Lower lobe of right lung (tissue), 2 donors: Measurements from ENCODE around the gene MEGF11. TPM values are rescaled to one million over a fixed set of nuclear protein-coding genes. Genes with fewer than 3 reads are reported as not detected.
A peak's percentile ranks its signal among the peaks of the same experiment; 100 is the strongest.

ENCODE experiments used
- ATAC-seq, 2 donors: fragments of 200-7000 bp; cut with Tn5 transposase; one replicate each; pipeline ENCODE4 v1.9.1; 2020 to 2022; ENCODE audit warnings: mild to moderate bottlenecking in 2 of 2, moderate library complexity in 2 of 2
- DNase-seq: peaks from one replicate; pipeline ENCODE4 v3.0.0-alpha.2; 2020
- H3K27ac ChIP-seq: fragments of 200-600 bp; one replicate; pipeline ENCODE4 v1.8.0; 2022
- H3K27me3 ChIP-seq: fragments of 200-600 bp; one replicate; pipeline ENCODE4 v1.8.0; 2022; ENCODE audit warnings: low read depth
- H3K36me3 ChIP-seq: fragments of 200-600 bp; one replicate; pipeline ENCODE4 v1.8.0; 2022; ENCODE audit warnings: mild to moderate bottlenecking
- H3K4me1 ChIP-seq: fragments of 200-600 bp; one replicate; pipeline ENCODE4 v1.8.0; 2022
- H3K4me3 ChIP-seq: fragments of 200-600 bp; one replicate; pipeline ENCODE4 v1.8.0; 2022; ENCODE audit warnings: mild to moderate bottlenecking
- H3K9me3 ChIP-seq: fragments of 200-600 bp; one replicate; pipeline ENCODE4 v1.8.0; 2022
- CTCF ChIP-seq: fragments of 200-600 bp; IDR thresholded peaks from one replicate; pipeline ENCODE4 v1.8.0; 2022; ENCODE audit warnings: antibody characterized with exemption, mild to moderate bottlenecking
- intact Hi-C: fragments of 100-400 bp; cut with DNase I; formaldehyde crosslinking; loops from one replicate; pipeline ENCODE4 v1.11.0; 2022
- total RNA-seq: library from RNA; stranded (reverse); fragmentation: NEBNext Ultra II Directional; extraction: Animal tissue kit (Norgen Biotek cat#: 25700); gene quantifications from one replicate; pipeline ENCODE4 v1.2.1, GENCODE V29; 2021
- donor health status: DM: no; HTN: yes; CAD: no; lungs with severe emphysema.

The MEGF11 gene
- total RNA-seq, 1 donor from 2014 or later: not detected

- peak; percentile 26 to 40 for ATAC-seq
- Histone ChIP-seq H3K27ac (no peak overlapping the region), H3K4me3 (no peak overlapping the region), H3K36me3 (no peaks in the 10 kb centered on the region), H3K9me3 (no peaks in the 10 kb centered on the region), H3K4me1 (no peaks in the 10 kb centered on the region), H3K27me3 (no peaks in the 10 kb centered on the region)
- intact Hi-C loops: no loop called here
- no peak for DNase-seq
- no peak for TF ChIP-seq CTCF
These were observed 156.2 kb downstream of the MEGF11 start for GRCh38 chr15:66097151-66098021.

- Histone ChIP-seq H3K4me1 (no peaks in the 10 kb centered on the region), H3K36me3 (no peaks in the 10 kb centered on the region), H3K27ac (no peak overlapping the region), H3K27me3 (no peaks in the 10 kb centered on the region), H3K4me3 (no peak overlapping the region), H3K9me3 (no peaks in the 10 kb centered on the region)
- peak in 1 of 2 donors; percentile 18 for ATAC-seq
- no peak for TF ChIP-seq CTCF
- DNase-seq: no peak
- intact Hi-C loops: no loop called here
These were observed 156.9 kb downstream of the MEGF11 start for GRCh38 chr15:66096688-66097058.

- ATAC-seq: peak; percentile 24 to 45
- no peak for DNase-seq
- Histone ChIP-seq H3K36me3 (no peaks in the 10 kb centered on the region), H3K4me1 (no peaks in the 10 kb centered on the region), H3K27me3 (no peaks in the 10 kb centered on the region), H3K9me3 (no peaks in the 10 kb centered on the region), H3K27ac (no peak overlapping the region), H3K4me3 (no peak overlapping the region)
- intact Hi-C loops: no loop called here
- no peak for TF ChIP-seq CTCF
These were observed 157.5 kb downstream of the MEGF11 start for GRCh38 chr15:66095871-66096687.

GRCh38 chr15:66094331-66094730 lies 159.2 kb downstream of the MEGF11 start:
- Histone ChIP-seq H3K4me1 (no peaks in the 10 kb centered on the region), H3K27me3 (no peaks in the 10 kb centered on the region), H3K27ac (no peak overlapping the region), H3K4me3 (no peak overlapping the region), H3K9me3 (no peaks in the 10 kb centered on the region), H3K36me3 (no peaks in the 10 kb centered on the region)
- ATAC-seq (no peak), DNase-seq (no peak)
- intact Hi-C loops: no loop called here
- TF ChIP-seq CTCF: no peak

GRCh38 chr15:66092053-66093016 lies 161.2 kb downstream of the MEGF11 start:
- no peak for ATAC-seq
- no peak for DNase-seq
- Histone ChIP-seq H3K4me1 (no peaks in the 10 kb centered on the region), H3K36me3 (no peaks in the 10 kb centered on the region), H3K4me3 (no peak overlapping the region), H3K9me3 (no peaks in the 10 kb centered on the region), H3K27me3 (no peaks in the 10 kb centered on the region), H3K27ac (no peak overlapping the region)
- intact Hi-C loops: no loop called here
- no peak for TF ChIP-seq CTCF
